GM21529 (cell line): ENCODE measurements around the gene CDC42SE2.
A peak's percentile ranks its signal among the peaks of the same experiment; 100 is the strongest.
"Not testable (repeated sequence)": the region's sequence is repeated elsewhere in the genome, so short reads cannot be mapped to it uniquely, and the experiment has no call there.

Experiments
- ATAC-seq: cut with Tn5 transposase; IDR thresholded peaks from one replicate; pipeline ENCODE4 v1.9.1; 2021; ENCODE audit not compliant: unreplicated experiment

Gene CDC42SE2

GRCh38 chr5:131363811-131364506 is 100.1 kb downstream of the CDC42SE2 start:
- ATAC-seq = no peak

- ATAC-seq = no peak
Measured at GRCh38 chr5:131364507-131365050, 100.7 kb downstream of the CDC42SE2 start.

GRCh38 chr5:131366428-131366827 is 102.6 kb downstream of the CDC42SE2 start:
- no peak for ATAC-seq

GRCh38 chr5:131367219-131367860 is 103.5 kb downstream of the CDC42SE2 start:
- ATAC-seq = no peak

- ATAC-seq = no peak
Measured at GRCh38 chr5:131368866-131369265, 105.0 kb downstream of the CDC42SE2 start.

- no peak for ATAC-seq
Measured at GRCh38 chr5:131369558-131369957, 105.7 kb downstream of the CDC42SE2 start.

- no peak for ATAC-seq
Measured at GRCh38 chr5:131371835-131372234, 108.0 kb downstream of the CDC42SE2 start.

GRCh38 chr5:131373265-131373664 is 109.4 kb downstream of the CDC42SE2 start:
- ATAC-seq = no peak

GRCh38 chr5:131375351-131375750 is 111.5 kb downstream of the CDC42SE2 start:
- ATAC-seq = peak; percentile 29

- ATAC-seq = no peak
Measured at GRCh38 chr5:131377346-131377745, 113.5 kb downstream of the CDC42SE2 start.

GRCh38 chr5:131377785-131378325 is 114.0 kb downstream of the CDC42SE2 start:
- ATAC-seq = no peak

GRCh38 chr5:131378721-131379541 is 115.1 kb downstream of the CDC42SE2 start:
- ATAC-seq = peak; percentile 26

GRCh38 chr5:131379723-131380122 is 115.9 kb downstream of the CDC42SE2 start:
- peak; percentile 31 for ATAC-seq

GRCh38 chr5:131380238-131380637 is 116.4 kb downstream of the CDC42SE2 start:
- ATAC-seq = not testable (repeated sequence)

GRCh38 chr5:131381021-131381420 is 117.2 kb downstream of the CDC42SE2 start:
- ATAC-seq = no peak

- peak; percentile 55 for ATAC-seq
Measured at GRCh38 chr5:131381777-131382176, 117.9 kb downstream of the CDC42SE2 start.

- ATAC-seq = peak; percentile 60
Measured at GRCh38 chr5:131382407-131383395, 118.8 kb downstream of the CDC42SE2 start.

- ATAC-seq = no peak
Measured at GRCh38 chr5:131384173-131384572, 120.3 kb downstream of the CDC42SE2 start.

- ATAC-seq = no peak
Measured at GRCh38 chr5:131384616-131385214, 120.9 kb downstream of the CDC42SE2 start.

GRCh38 chr5:131386124-131386523 is 122.3 kb downstream of the CDC42SE2 start:
- ATAC-seq = no peak
